Chondrocyte (in vitro differentiated cells): ENCODE measurements around the gene TMEM154. TPM values are rescaled to one million over a fixed set of nuclear protein-coding genes. Genes with fewer than 3 reads are reported as not detected.

ENCODE experiments used
- DNase-seq: peaks from one replicate; pipeline ENCODE4 v3.0.0; 2021; ENCODE audit warnings: mixed read lengths, low spot score
- H3K27ac Mint-ChIP-seq: one replicate; pipeline ENCODE4 v1.8.0; 2021; ENCODE audit warnings: mild to moderate bottlenecking, moderate library complexity, mixed read lengths; ENCODE audit not compliant: unreplicated experiment
- H3K27me3 Mint-ChIP-seq: 2 replicates; pipeline ENCODE4 v1.8.0; 2021; ENCODE audit warnings: low read depth, mixed read lengths
- H3K36me3 Mint-ChIP-seq: 2 replicates; pipeline ENCODE4 v1.8.0; 2021; ENCODE audit warnings: low read depth, mixed read lengths
- H3K4me1 Mint-ChIP-seq: 2 replicates; pipeline ENCODE4 v1.8.0; 2021; ENCODE audit warnings: low read depth, mild to moderate bottlenecking, mixed read lengths
- H3K4me3 Mint-ChIP-seq: one replicate; pipeline ENCODE4 v1.8.0; 2021; ENCODE audit warnings: mild to moderate bottlenecking, moderate library complexity, mixed read lengths; ENCODE audit not compliant: unreplicated experiment
- H3K9me3 Mint-ChIP-seq: 2 replicates; pipeline ENCODE4 v1.8.0; 2021; ENCODE audit warnings: low read depth, mixed read lengths
- CTCF ChIP-seq: fragments of 200-600 bp; sonication (generic); IDR thresholded peaks from 2 replicates; pipeline ENCODE4 v1.5.0; 2021; ENCODE audit warnings: antibody characterized with exemption, mild to moderate bottlenecking, moderate library complexity
- total RNA-seq: library from RNA; stranded (reverse); gene quantifications from 3 replicates; pipeline ENCODE4 v1.2.1, GENCODE V29; 2021

The TMEM154 gene
- total RNA-seq, 1 donor from 2014 or later: 2.2 TPM

- no peaks in the 10 kb centered on the region for H3K9me3 Mint-ChIP-seq
- H3K27ac Mint-ChIP-seq: no peak overlapping the region
- no peak overlapping the region for H3K4me3 Mint-ChIP-seq
These were observed 108.0 kb downstream of the TMEM154 start for GRCh38 chr4:152571770-152572169.

GRCh38 chr4:152571296-152571695 lies 108.5 kb downstream of the TMEM154 start:
- Mint-ChIP-seq H3K27ac (no peak overlapping the region), H3K4me1 (no peaks in the 10 kb centered on the region), H3K27me3 (peaks cover 7% of the 10 kb centered on the region), H3K4me3 (no peak overlapping the region), H3K36me3 (no peaks in the 10 kb centered on the region), H3K9me3 (no peaks in the 10 kb centered on the region)
- TF ChIP-seq CTCF: no peak
- DNase-seq: no peak

More at GRCh38 chr4:152571770-152572169, 108.0 kb downstream of the TMEM154 start:
- H3K27me3 Mint-ChIP-seq: peaks cover 7% of the 10 kb centered on the region
- H3K4me1 Mint-ChIP-seq: no peaks in the 10 kb centered on the region
- no peak for DNase-seq
- no peak for TF ChIP-seq CTCF
- H3K36me3 Mint-ChIP-seq: no peaks in the 10 kb centered on the region

Other genes with a start within 250 kb of the TMEM154 start
- 18.0 to 23.3 TPM (median 21.4 TPM) in 3 replicates for gene FBXW7, start 143.9 kb downstream of the TMEM154 start, total RNA-seq
- 0.20 to 0.39 TPM (median 0.23 TPM) in 3 replicates for gene TIGD4, start 99.7 kb upstream of the TMEM154 start, total RNA-seq
- 25.9 to 30.9 TPM (median 26.8 TPM) in 3 replicates for gene ARFIP1, start 100.0 kb upstream of the TMEM154 start, total RNA-seq